GM23248 (cell line): ENCODE measurements around the gene EIF4G3. TPM values are rescaled to one million over a fixed set of nuclear protein-coding genes. Genes with fewer than 3 reads are reported as not detected.

Experiments
- DNase-seq: peaks from one replicate; pipeline ENCODE4 v3.0.0-alpha.2; 2015
- H2AFZ ChIP-seq: fragments of 200-600 bp; sonication (generic); 2 replicates; pipeline ENCODE4 v1.6.1; 2016; ENCODE audit warnings: antibody characterized with exemption
- H3F3A ChIP-seq: fragments of 200-600 bp; sonication (generic); 2 replicates; pipeline ENCODE4 v1.6.1; 2016; ENCODE audit warnings: mild to moderate bottlenecking, antibody characterized with exemption, mixed run types; ENCODE audit not compliant: insufficient read depth
- H3K27ac ChIP-seq: fragments of 200-600 bp; sonication (generic); 2 replicates; pipeline ENCODE4 v1.5.1; 2016; ENCODE audit warnings: mild to moderate bottlenecking
- H3K27me3 ChIP-seq: fragments of 200-600 bp; sonication (generic); replicated peaks from 2 replicates; pipeline ENCODE4 v1.6.1; 2016; ENCODE audit warnings: mild to moderate bottlenecking; ENCODE audit not compliant: insufficient read depth
- H3K36me3 ChIP-seq: fragments of 200-600 bp; sonication (generic); 2 replicates; pipeline ENCODE4 v1.6.1; 2016; ENCODE audit warnings: low read depth, mild to moderate bottlenecking
- H3K4me1 ChIP-seq: fragments of 200-600 bp; sonication (generic); 2 replicates; pipeline ENCODE4 v1.6.1; 2016; ENCODE audit warnings: mild to moderate bottlenecking; ENCODE audit not compliant: insufficient read depth
- H3K4me2 ChIP-seq: fragments of 200-600 bp; sonication (generic); one replicate; pipeline ENCODE4 v1.6.1; 2016; ENCODE audit warnings: mild to moderate bottlenecking; ENCODE audit not compliant: unreplicated experiment
- H3K4me3 ChIP-seq: fragments of 200-600 bp; sonication (generic); 2 replicates; pipeline ENCODE4 v1.5.1; 2016; ENCODE audit warnings: mild to moderate bottlenecking
- H3K79me2 ChIP-seq: fragments of 200-600 bp; sonication (generic); 2 replicates; pipeline ENCODE4 v1.6.1; 2016; ENCODE audit warnings: mild to moderate bottlenecking; ENCODE audit not compliant: insufficient read depth
- H3K9ac ChIP-seq: fragments of 200-600 bp; sonication (generic); 2 replicates; pipeline ENCODE4 v1.6.1; 2016; ENCODE audit warnings: mild to moderate bottlenecking
- H3K9me2 ChIP-seq: fragments of 200-600 bp; sonication (generic); 2 replicates; pipeline ENCODE4 v1.6.1; 2016; ENCODE audit warnings: mixed run types, mild to moderate bottlenecking, moderate library complexity; ENCODE audit not compliant: insufficient read depth
- H3K9me3 ChIP-seq: fragments of 200-600 bp; sonication (generic); one replicate; pipeline ENCODE4 v1.6.1; 2017; ENCODE audit warnings: low read depth
- H4K20me1 ChIP-seq: fragments of 200-600 bp; sonication (generic); 2 replicates; pipeline ENCODE4 v1.6.0; 2016; ENCODE audit not compliant: insufficient read depth
- EZH2 ChIP-seq: fragments of 200-600 bp; sonication (generic); IDR thresholded peaks from 2 replicates; pipeline ENCODE4 v1.6.1; 2018; ENCODE audit warnings: antibody characterized with exemption, mild to moderate bottlenecking; ENCODE audit not compliant: insufficient read depth, poor library complexity, severe bottlenecking
- EZH2phosphoT487 ChIP-seq: fragments of 200-600 bp; sonication (generic); IDR thresholded peaks from 2 replicates; pipeline ENCODE4 v1.6.1; 2018; ENCODE audit warnings: antibody characterized with exemption, moderate library complexity, mild to moderate bottlenecking, low read depth; ENCODE audit not compliant: insufficient read depth
- WGBS, 2 experiments: methylation state at CpG; one replicate each; pipeline ENCODE4 v1.1.6; 2015 to 2017; ENCODE audit warnings: low lambda C conversion rate in 2 of 2, low coverage in 1 of 2; ENCODE audit errors: missing lambda C conversion rate in 2 of 2; 5-methylcytosine and 5-hydroxymethylcytosine counted together
- in situ Hi-C: fragments of 300-500 bp; cut with MboI; formaldehyde crosslinking; loops from 2 replicates; pipeline ENCODE4 v1.15.0; 2020
- polyA plus RNA-seq: library from polyadenylated mRNA; unstranded; fragments of >200 nt; fragmentation: Nextera tagmentation; extraction: Ambion mirVana; gene quantifications from 2 replicates; pipeline ENCODE4 v1.2.1, GENCODE V29; 2016
- total RNA-seq: library from RNA; depleted of rRNA; stranded (reverse); fragments of >200 nt; shearing (Covaris generic); gene quantifications from 2 replicates; pipeline ENCODE4 v1.2.3, GENCODE V29; 2014

EIF4G3 gene
- total and polyA plus RNA-seq, 2 experiments from 2014 or later, result 24.0 to 43.1 TPM

GRCh38 chr1:21069549-21069948, 107.1 kb downstream of the EIF4G3 start:
- Histone ChIP-seq H3K36me3 (no peaks in the 10 kb centered on the region), H3K79me2 (peaks cover 87% of the 10 kb centered on the region), H3K9me3 (no peaks in the 10 kb centered on the region), H3F3A (peaks cover 28% of the 10 kb centered on the region), H3K9me2 (no peaks in the 10 kb centered on the region), H3K27ac (peak overlapping the region; percentile 80), H3K9ac (peak overlapping the region; percentile 63), H4K20me1 (no peaks in the 10 kb centered on the region), H2AFZ (no peak overlapping the region), H3K4me3 (peak overlapping the region; percentile 50), H3K27me3 (no peaks in the 10 kb centered on the region), H3K4me1 (peaks cover 33% of the 10 kb centered on the region), H3K4me2 (peak overlapping the region; percentile 70)
- in situ Hi-C loops, result no loop called here
- TF ChIP-seq EZH2, result no peak
- TF ChIP-seq EZH2phosphoT487, result no peak
- 0% methylated on average over 4 of the region's 4 CpGs for WGBS, 2 experiments
- DNase-seq, result peak; percentile 92

GRCh38 chr1:21068937-21069336, 107.8 kb downstream of the EIF4G3 start:
- H3K36me3 ChIP-seq, result no peaks in the 10 kb centered on the region
- H3K9me2 ChIP-seq, result no peaks in the 10 kb centered on the region
- H3K4me3 ChIP-seq, result peak overlapping the region; percentile 50; the same call in 1 of the 2 replicates
- H3K79me2 ChIP-seq, result peaks cover 86% of the 10 kb centered on the region
- H2AFZ ChIP-seq, result no peak overlapping the region
- DNase-seq, result peak; percentile 21
- H4K20me1 ChIP-seq, result no peaks in the 10 kb centered on the region
- no peaks in the 10 kb centered on the region for H3K9me3 ChIP-seq
- peak overlapping the region; percentile 70 for H3K4me2 ChIP-seq
- TF ChIP-seq EZH2phosphoT487 (no peak), EZH2 (no peak)
- in situ Hi-C loops, result no loop called here
- no peaks in the 10 kb centered on the region for H3K27me3 ChIP-seq
- peak overlapping the region; percentile 80 for H3K27ac ChIP-seq
- H3F3A ChIP-seq, result peaks cover 28% of the 10 kb centered on the region
- peaks cover 33% of the 10 kb centered on the region for H3K4me1 ChIP-seq
- peak overlapping the region; percentile 63 for H3K9ac ChIP-seq

- H3K27ac ChIP-seq, result peak overlapping the region; percentile 80; the same call in 1 of the 2 replicates
- DNase-seq, result no peak
- no peak for TF ChIP-seq EZH2phosphoT487
- TF ChIP-seq EZH2, result no peak
These were observed 109.0 kb downstream of the EIF4G3 start for GRCh38 chr1:21067551-21068227.

GRCh38 chr1:21066356-21067012, 110.2 kb downstream of the EIF4G3 start:
- Histone ChIP-seq H3K79me2 (peaks cover 88% of the 10 kb centered on the region), H3K27ac (no peak overlapping the region), H3K27me3 (no peaks in the 10 kb centered on the region), H3K4me2 (no peak overlapping the region), H3K9ac (no peak overlapping the region), H4K20me1 (no peaks in the 10 kb centered on the region), H3K4me3 (no peak overlapping the region), H3K36me3 (no peaks in the 10 kb centered on the region), H3K9me3 (no peaks in the 10 kb centered on the region), H3K9me2 (no peaks in the 10 kb centered on the region), H2AFZ (no peak overlapping the region), H3F3A (peaks cover 28% of the 10 kb centered on the region), H3K4me1 (peaks cover 26% of the 10 kb centered on the region)
- no peak for TF ChIP-seq EZH2
- no peak for TF ChIP-seq EZH2phosphoT487
- in situ Hi-C loops, result no loop called here
- WGBS, 2 experiments, result 43 to 48% methylated on average over 3 of the region's 3 CpGs
- DNase-seq, result no peak

More at GRCh38 chr1:21067551-21068227, 109.0 kb downstream of the EIF4G3 start:
- peaks cover 28% of the 10 kb centered on the region for H3F3A ChIP-seq
- in situ Hi-C loops, result no loop called here
- peaks cover 29% of the 10 kb centered on the region for H3K4me1 ChIP-seq
- H3K4me2 ChIP-seq, result no peak overlapping the region
- no peaks in the 10 kb centered on the region for H4K20me1 ChIP-seq
- no peaks in the 10 kb centered on the region for H3K36me3 ChIP-seq
- H3K27me3 ChIP-seq, result no peaks in the 10 kb centered on the region
- H3K4me3 ChIP-seq, result no peak overlapping the region
- H3K79me2 ChIP-seq, result peaks cover 86% of the 10 kb centered on the region
- H2AFZ ChIP-seq, result no peak overlapping the region
- no peaks in the 10 kb centered on the region for H3K9me2 ChIP-seq
- 95 to 99% methylated on average over 6 of the region's 6 CpGs for WGBS, 2 experiments
- no peaks in the 10 kb centered on the region for H3K9me3 ChIP-seq
- H3K9ac ChIP-seq, result no peak overlapping the region
